RKO (cell line): ENCODE measurements around the gene CCDC97.

Experiments used
- DNase-seq: peaks from one replicate; pipeline ENCODE4 v3.0.0-alpha.2; 2016; ENCODE audit warnings: low spot score

CCDC97 gene

GRCh38 chr19:41298348-41298964 is 11.5 kb upstream of the CCDC97 start:
- no peak for DNase-seq

GRCh38 chr19:41299046-41299754 is 10.8 kb upstream of the CCDC97 start:
- no peak for DNase-seq

- peak; percentile 46 for DNase-seq
Measured at GRCh38 chr19:41299755-41300089, 10.2 kb upstream of the CCDC97 start.

DNA sequence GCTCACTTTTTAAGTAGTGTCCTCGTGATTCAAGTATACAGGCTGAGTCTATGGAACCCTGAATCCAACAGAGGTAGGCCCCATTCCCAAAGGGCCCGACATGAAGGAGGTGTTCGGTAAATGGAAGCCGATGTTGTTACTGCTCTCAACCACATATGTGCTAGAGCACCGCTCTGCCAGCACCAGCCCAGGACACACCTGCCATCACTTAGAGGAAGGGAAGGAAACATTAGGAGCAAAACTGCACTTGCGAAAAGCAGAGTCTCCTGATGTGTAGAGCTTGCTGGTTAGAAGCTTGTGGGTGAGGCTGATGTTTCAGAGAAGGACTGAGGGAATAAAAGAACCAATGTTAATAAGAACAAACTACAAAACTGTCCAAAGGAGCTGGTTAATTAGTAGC is 9.4 kb upstream of the CCDC97 start:
- DNase-seq, result no peak

- DNase-seq, result no peak
Measured at GRCh38 chr19:41302624-41303351, 7.2 kb upstream of the CCDC97 start.

DNA sequence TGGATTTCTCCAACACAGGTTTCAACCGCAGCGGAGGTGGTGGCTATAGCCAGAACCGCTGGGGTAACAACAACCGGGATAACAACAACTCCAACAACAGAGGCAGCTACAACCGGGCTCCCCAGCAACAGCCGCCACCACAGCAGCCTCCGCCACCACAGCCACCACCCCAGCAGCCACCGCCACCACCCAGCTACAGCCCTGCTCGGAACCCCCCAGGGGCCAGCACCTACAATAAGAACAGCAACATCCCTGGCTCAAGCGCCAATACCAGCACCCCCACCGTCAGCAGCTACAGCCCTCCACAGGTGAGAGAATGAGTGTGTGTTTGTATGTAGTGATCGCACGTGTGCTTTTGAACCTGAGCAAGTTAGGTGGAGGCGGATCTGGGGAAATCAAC is 6.0 kb upstream of the CCDC97 start:
- DNase-seq, result no peak

DNA sequence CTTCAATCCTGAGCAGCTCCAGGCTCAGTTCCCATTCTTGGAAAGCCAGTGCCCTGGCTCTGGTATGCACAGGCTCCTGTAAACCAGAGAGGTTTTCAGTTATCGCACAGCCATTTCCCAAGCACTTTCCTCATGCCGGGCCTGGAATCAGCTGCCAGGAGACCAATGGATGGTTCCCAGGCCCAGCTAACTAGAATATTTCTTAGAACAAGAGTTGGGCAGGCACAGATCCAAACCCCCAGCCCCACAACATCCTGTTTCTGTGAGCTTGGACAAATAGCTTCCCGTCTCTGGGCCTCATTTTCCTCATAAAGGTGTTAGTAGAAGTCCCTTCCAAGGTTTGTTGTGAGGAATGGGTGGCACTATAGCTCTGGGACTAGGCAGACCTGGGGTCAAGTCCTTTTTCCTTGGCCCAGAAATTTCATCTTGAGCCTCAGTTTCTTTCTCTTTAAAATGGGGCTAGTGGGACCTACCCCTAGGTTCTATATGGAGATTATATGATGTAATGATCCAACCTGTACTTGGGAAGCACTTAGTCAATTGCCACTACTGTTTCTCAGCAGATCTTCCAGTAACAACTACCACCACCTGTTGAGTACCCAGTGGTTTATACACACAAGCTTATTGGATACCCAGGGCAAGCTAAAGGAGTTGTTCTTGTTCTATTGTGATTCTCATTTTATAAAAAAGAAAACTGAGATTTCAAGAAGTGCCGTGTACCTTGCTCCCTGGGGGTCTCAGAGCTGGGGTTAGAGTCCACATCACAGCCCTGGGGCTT is 5.1 kb upstream of the CCDC97 start:
- DNase-seq, result no peak

GRCh38 chr19:41305927-41306793 is 3.8 kb upstream of the CCDC97 start:
- DNase-seq, result no peak

- no peak for DNase-seq
Measured at GRCh38 chr19:41307090-41307875, 2.7 kb upstream of the CCDC97 start.

GRCh38 chr19:41307954-41308449 is 2.0 kb upstream of the CCDC97 start:
- DNase-seq, result no peak

DNA sequence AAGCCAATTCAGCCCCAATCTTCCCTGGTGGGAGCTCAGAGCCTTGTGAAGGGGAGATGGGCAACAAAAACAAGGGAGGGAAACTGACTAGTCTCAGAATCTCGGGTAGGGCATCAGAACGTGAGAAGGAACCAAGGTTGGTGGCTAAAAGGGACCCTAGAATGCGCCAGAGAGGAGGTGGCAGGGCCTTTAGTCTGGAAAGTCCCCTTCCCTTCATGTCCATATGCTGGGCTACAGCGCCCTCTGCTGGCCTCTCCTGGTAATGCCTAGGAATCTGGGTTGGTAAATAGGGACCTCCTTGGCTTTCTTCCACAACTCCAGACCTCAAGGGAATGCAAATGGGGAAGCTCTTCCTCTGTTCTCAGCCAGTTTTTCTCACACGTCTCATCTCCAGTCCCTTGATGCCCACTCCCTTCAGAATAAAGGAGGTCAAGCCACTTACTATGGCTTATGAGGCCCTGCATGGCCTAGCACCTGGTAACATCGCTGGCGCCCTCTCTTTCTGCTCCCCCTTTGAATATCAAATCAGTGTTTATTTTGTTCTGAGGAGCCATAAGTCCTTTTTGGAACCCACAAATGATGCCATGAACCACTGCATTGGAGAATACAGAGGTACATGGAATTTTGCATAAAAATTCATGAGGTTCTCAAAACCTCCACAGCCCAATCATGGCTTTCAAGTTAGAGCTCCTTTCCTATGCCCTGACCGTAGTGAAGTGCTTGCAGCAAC is 1.4 kb upstream of the CCDC97 start:
- peak; percentile 83 for DNase-seq

DNA sequence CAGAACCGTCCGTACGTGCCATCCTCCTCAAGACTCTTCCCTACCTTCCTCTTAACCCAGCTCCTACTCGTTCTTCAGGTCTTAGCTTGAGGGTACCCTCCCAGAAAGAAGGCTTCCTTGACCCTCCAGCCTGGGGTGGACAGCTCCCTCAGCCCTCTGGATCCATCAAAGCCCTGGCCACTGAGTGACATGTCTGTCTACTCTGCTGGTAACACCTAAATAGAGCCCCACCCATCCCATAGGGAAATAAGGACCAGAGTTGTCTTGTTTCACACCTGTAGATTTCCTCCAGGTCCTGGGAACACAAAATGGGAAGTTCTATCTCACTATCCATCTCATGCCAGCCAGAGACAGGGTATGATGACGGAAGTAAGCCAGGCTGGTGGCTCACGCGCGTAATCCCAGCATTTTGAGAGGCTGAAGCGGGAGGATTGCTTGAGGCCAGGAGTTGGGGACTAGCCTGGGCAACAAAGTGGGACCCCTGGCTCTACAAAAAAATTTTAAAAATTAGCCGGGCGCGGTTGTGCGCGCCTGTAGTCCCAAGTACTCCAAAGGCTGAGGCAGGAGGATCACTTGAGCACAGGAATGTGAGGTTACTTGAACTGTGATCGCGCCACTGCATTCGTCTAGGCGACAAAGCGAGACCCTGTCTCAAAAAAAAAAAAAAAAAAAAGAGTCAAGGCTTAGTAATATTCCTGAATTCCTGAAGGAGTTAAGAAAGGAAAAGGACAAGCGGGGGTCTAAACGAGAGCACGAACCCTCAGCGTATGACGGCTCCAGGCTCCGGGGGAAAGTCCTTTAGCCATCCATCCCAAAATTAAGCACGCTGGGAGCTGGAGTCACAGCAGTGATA is 566 bp upstream of the CCDC97 start:
- no peak for DNase-seq

GRCh38 chr19:41311072-41311471 is 1.1 kb downstream of the CCDC97 start:
- peak; percentile 32 for DNase-seq

GRCh38 chr19:41311613-41312012 is 1.6 kb downstream of the CCDC97 start:
- no peak for DNase-seq

DNA sequence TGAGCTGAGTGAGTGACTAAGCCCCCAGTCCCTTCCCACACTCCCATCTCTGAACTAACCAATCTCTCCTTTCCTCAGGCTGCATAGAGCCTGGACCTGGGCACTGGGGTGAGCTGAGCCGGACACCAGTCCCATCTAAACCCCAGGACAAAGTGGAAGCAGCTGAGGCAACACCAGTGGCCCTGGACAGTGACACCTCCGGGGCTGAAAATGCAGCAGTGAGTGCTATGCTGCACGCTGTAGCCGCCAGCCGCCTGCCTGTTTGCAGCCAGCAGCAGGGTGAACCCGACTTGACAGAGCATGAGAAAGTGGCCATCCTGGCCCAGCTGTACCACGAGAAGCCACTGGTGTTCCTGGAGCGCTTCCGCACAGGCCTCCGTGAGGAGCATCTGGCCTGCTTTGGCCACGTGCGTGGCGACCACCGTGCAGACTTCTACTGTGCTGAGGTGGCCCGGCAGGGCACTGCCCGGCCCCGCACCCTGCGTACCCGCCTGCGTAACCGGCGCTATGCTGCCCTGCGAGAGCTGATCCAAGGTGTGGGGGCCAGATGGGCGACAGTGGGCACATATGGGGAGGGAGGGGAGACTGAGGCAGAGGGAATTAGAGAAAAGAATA is 6.4 kb downstream of the CCDC97 start:
- no peak for DNase-seq

DNA sequence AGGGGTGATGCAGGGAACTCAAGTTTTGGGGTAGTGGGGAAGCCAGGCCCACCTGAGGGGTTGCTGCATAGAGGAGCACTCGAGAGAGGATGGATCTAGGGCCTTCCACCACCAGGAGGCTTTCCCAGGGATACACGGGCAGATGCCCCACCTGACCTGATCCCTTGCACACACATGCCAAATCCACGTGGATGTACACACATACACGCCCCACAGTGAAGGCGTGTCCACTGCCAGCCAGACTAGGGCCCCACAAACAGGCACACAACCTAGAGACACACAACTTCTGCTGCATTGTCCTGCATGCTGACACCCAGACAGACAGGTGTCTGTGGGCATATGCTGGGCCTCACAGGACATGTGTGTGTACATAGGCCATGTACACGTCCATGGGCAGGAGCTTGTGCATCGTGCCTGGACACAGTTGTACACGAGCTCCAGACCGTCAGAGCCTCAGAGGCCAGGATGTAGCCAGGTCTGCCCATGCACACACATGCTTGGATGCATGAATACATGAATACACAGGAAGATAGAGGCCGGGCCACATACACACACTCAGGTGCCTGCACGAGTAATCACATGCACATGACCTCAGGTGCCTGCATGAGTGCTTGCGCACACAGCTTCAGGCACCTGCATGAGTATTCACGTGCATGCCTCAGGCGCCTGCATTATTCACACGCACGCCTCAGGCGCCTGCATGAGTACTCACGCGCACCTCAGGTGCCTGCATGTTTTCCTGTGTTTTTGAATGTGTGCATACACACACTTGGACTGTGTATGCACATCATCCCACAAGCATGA is 8.9 kb downstream of the CCDC97 start:
- DNase-seq, result no peak

DNA sequence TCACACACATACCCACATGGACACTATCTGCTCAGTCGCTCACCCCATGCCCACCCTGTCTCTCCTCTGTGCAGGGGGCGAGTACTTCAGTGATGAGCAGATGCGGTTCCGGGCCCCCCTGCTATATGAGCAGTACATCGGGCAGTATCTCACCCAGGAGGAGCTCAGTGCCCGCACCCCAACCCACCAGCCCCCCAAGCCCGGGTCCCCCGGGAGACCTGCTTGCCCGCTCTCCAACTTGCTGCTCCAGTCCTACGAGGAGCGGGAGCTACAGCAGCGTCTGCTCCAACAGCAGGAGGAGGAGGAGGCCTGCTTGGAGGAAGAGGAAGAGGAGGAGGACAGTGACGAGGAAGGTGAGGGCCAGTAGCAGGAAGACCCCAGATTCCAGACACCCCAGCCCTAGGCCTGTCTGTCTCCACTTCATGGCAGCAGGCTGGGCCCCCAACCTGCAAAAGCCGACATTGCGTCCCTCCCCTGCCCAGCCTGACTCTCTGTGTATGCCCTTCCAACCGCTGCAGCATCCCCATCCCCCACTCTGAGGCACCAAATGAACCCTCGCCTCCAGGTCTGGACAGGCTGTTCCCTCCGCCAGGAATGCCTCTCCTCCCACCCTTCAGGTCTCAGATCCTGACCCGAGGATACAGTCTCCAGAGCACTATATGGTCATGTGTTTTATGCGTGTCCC is 9.7 kb downstream of the CCDC97 start:
- DNase-seq, result no peak
